ENCODE data around the gene HMCES. TPM values are rescaled to one million over a fixed set of nuclear protein-coding genes. Genes with fewer than 3 reads are reported as not detected.

HMCES gene
- polyA plus RNA-seq, 3 donors from 2014 or later = 58.6 to 111 (median 78.1) TPM

GRCh38 chr3:129313665-129314385 is 35.2 kb downstream of the HMCES start:
- peak overlapping the region in 3 of 6 donors; percentile 66 to 85 (median 70) for H3K27ac Mint-ChIP-seq
- peaks cover 2 to 10% (median 3%) of the 10 kb centered on the region in 3 donors for H3K27me3 Mint-ChIP-seq (ENCODE audit: low read depth in 3 of 3)
- peak in 1 of 3 donors; percentile 5 for DNase-seq
- no peaks in the 10 kb centered on the region for H3K9me3 Mint-ChIP-seq
- peak overlapping the region; percentile 75 to 93 (median 78) for H3K4me3 Mint-ChIP-seq
- no peaks in the 10 kb centered on the region for H3K36me3 Mint-ChIP-seq
- H3K4me1 Mint-ChIP-seq = peaks cover 30 to 40% of the 10 kb centered on the region in 2 donors

- H3K4me3 Mint-ChIP-seq = peak overlapping the region; percentile 76 to 93 (median 85)
- no peaks in the 10 kb centered on the region for H3K36me3 Mint-ChIP-seq
- peak overlapping the region in 4 of 6 donors; percentile 66 to 88 (median 78) for H3K27ac Mint-ChIP-seq
- peaks cover 30 to 40% of the 10 kb centered on the region in 2 donors for H3K4me1 Mint-ChIP-seq
- H3K27me3 Mint-ChIP-seq (ENCODE audit: low read depth in 3 of 3) = peaks cover 2 to 10% (median 3%) of the 10 kb centered on the region in 3 donors
- peak; percentile 55 to 60 (median 59) for DNase-seq
- H3K9me3 Mint-ChIP-seq = no peaks in the 10 kb centered on the region
These were observed 35.9 kb downstream of the HMCES start for GRCh38 chr3:129314386-129315222.

- peak in 2 of 3 donors; percentile 21 to 28 for DNase-seq
- Mint-ChIP-seq H3K36me3 (no peaks in the 10 kb centered on the region), H3K4me3 (peak overlapping the region; percentile 87 to 95 (median 93)), H3K4me1 (peaks cover 30 to 40% of the 10 kb centered on the region in 2 donors), H3K9me3 (no peaks in the 10 kb centered on the region), H3K27ac (peak overlapping the region in 5 of 6 donors; percentile 47 to 89 (median 83)), H3K27me3 (ENCODE audit: low read depth in 3 of 3) (peaks cover 2 to 10% (median 3%) of the 10 kb centered on the region in 3 donors)
These were observed 36.7 kb downstream of the HMCES start for GRCh38 chr3:129315223-129315997.

GRCh38 chr3:129315998-129316247 is 37.3 kb downstream of the HMCES start:
- peak overlapping the region in 3 of 6 donors; percentile 21 to 71 (median 66) for H3K27ac Mint-ChIP-seq
- H3K4me3 Mint-ChIP-seq = peak overlapping the region; percentile 78 to 92 (median 80)
- H3K36me3 Mint-ChIP-seq = no peaks in the 10 kb centered on the region
- peaks cover 30 to 37% of the 10 kb centered on the region in 2 donors for H3K4me1 Mint-ChIP-seq
- DNase-seq = no peak
- peaks cover 2 to 10% (median 3%) of the 10 kb centered on the region in 3 donors for H3K27me3 Mint-ChIP-seq (ENCODE audit: low read depth in 3 of 3)
- H3K9me3 Mint-ChIP-seq = no peaks in the 10 kb centered on the region

- peak; percentile 63 to 79 (median 66) for DNase-seq
- no peaks in the 10 kb centered on the region for H3K9me3 Mint-ChIP-seq
- peaks cover 2 to 10% (median 3%) of the 10 kb centered on the region in 3 donors for H3K27me3 Mint-ChIP-seq (ENCODE audit: low read depth in 3 of 3)
- peak overlapping the region in 3 of 6 donors; percentile 21 to 71 (median 66) for H3K27ac Mint-ChIP-seq
- peak overlapping the region; percentile 78 to 92 (median 80) for H3K4me3 Mint-ChIP-seq
- no peaks in the 10 kb centered on the region for H3K36me3 Mint-ChIP-seq
- H3K4me1 Mint-ChIP-seq = peaks cover 30 to 34% of the 10 kb centered on the region in 2 donors
These were observed 37.8 kb downstream of the HMCES start for GRCh38 chr3:129316248-129317013.

GRCh38 chr3:129317014-129317771 is 38.5 kb downstream of the HMCES start:
- peaks cover 2 to 10% (median 3%) of the 10 kb centered on the region in 3 donors for H3K27me3 Mint-ChIP-seq (ENCODE audit: low read depth in 3 of 3)

GRCh38 chr3:129317848-129318247 is 39.2 kb downstream of the HMCES start:
- DNase-seq = no peak
- Mint-ChIP-seq H3K27me3 (ENCODE audit: low read depth in 3 of 3) (peaks cover 2 to 9% (median 3%) of the 10 kb centered on the region in 3 donors), H3K4me3 (peak overlapping the region in 1 of 5 donors; percentile 49), H3K4me1 (peaks cover 17 to 20% of the 10 kb centered on the region in 2 donors), H3K9me3 (no peaks in the 10 kb centered on the region), H3K27ac (peak overlapping the region in 1 of 6 donors; percentile 27), H3K36me3 (no peaks in the 10 kb centered on the region)

More at GRCh38 chr3:129317014-129317771, 38.5 kb downstream of the HMCES start:
- peak overlapping the region in 1 of 6 donors; percentile 27 for H3K27ac Mint-ChIP-seq
- no peak for DNase-seq
- no peaks in the 10 kb centered on the region for H3K36me3 Mint-ChIP-seq
- peaks cover 24 to 26% of the 10 kb centered on the region in 2 donors for H3K4me1 Mint-ChIP-seq
- no peaks in the 10 kb centered on the region for H3K9me3 Mint-ChIP-seq
- H3K4me3 Mint-ChIP-seq = peak overlapping the region; percentile 26 to 79 (median 57)

GRCh38 chr3:129318921-129319320 is 40.3 kb downstream of the HMCES start:
- H3K27ac Mint-ChIP-seq = no peak overlapping the region
- no peak overlapping the region for H3K4me3 Mint-ChIP-seq
- peaks cover 8 to 10% of the 10 kb centered on the region in 2 donors for H3K4me1 Mint-ChIP-seq
- no peaks in the 10 kb centered on the region for H3K9me3 Mint-ChIP-seq
- DNase-seq = no peak
- H3K27me3 Mint-ChIP-seq (ENCODE audit: low read depth in 3 of 3) = peaks cover 2 to 5% (median 3%) of the 10 kb centered on the region in 3 donors
- H3K36me3 Mint-ChIP-seq = no peaks in the 10 kb centered on the region

GRCh38 chr3:129320261-129320660 is 41.6 kb downstream of the HMCES start:
- H3K4me3 Mint-ChIP-seq = no peak overlapping the region
- no peak for DNase-seq
- peaks cover 0 to 5% of the 10 kb centered on the region in 2 donors for H3K4me1 Mint-ChIP-seq
- H3K27me3 Mint-ChIP-seq (ENCODE audit: low read depth in 3 of 3) = peaks cover 2 to 3% (median 3%) of the 10 kb centered on the region in 3 donors
- H3K36me3 Mint-ChIP-seq = no peaks in the 10 kb centered on the region
- H3K27ac Mint-ChIP-seq = no peak overlapping the region
- no peaks in the 10 kb centered on the region for H3K9me3 Mint-ChIP-seq

GRCh38 chr3:129320825-129321487 is 42.3 kb downstream of the HMCES start:
- H3K27me3 Mint-ChIP-seq (ENCODE audit: low read depth in 3 of 3) = peaks cover 2% of the 10 kb centered on the region in 3 donors
- no peaks in the 10 kb centered on the region for H3K36me3 Mint-ChIP-seq
- DNase-seq = no peak
- H3K9me3 Mint-ChIP-seq = no peaks in the 10 kb centered on the region
- peaks cover 0 to 5% of the 10 kb centered on the region in 2 donors for H3K4me1 Mint-ChIP-seq
- H3K4me3 Mint-ChIP-seq = no peak overlapping the region
- H3K27ac Mint-ChIP-seq = no peak overlapping the region

- no peaks in the 10 kb centered on the region for H3K36me3 Mint-ChIP-seq
- no peak overlapping the region for H3K27ac Mint-ChIP-seq
- no peak overlapping the region for H3K4me3 Mint-ChIP-seq
- H3K27me3 Mint-ChIP-seq (ENCODE audit: low read depth in 3 of 3) = peaks cover 0 to 2% (median 0%) of the 10 kb centered on the region in 3 donors
- H3K4me1 Mint-ChIP-seq = peaks cover 0 to 3% of the 10 kb centered on the region in 2 donors
- no peak for DNase-seq
- no peaks in the 10 kb centered on the region for H3K9me3 Mint-ChIP-seq
These were observed 43.2 kb downstream of the HMCES start for GRCh38 chr3:129321887-129322286.
